WERI-Rb-1 (cell line): ENCODE data around the gene SYT9.

Experiments
- DNase-seq: peaks from one replicate; pipeline ENCODE4 v3.0.0-alpha.2; 2020
- H3K27ac ChIP-seq: fragments of 250-450 bp; sonication (Bioruptor Pico); 2 replicates; pipeline ENCODE4 v1.5.1; 2020; ENCODE audit warnings: mild to moderate bottlenecking, moderate library complexity
- H3K27me3 ChIP-seq: fragments of 250-450 bp; sonication (Bioruptor Pico); 2 replicates; pipeline ENCODE4 v1.5.1; 2021; ENCODE audit warnings: mild to moderate bottlenecking, low read depth, moderate library complexity; ENCODE audit not compliant: insufficient read depth, severe bottlenecking
- H3K36me3 ChIP-seq: fragments of 250-450 bp; sonication (Bioruptor Pico); 2 replicates; pipeline ENCODE4 v1.5.1; 2020; ENCODE audit warnings: mild to moderate bottlenecking, moderate library complexity
- H3K4me3 ChIP-seq: 2 replicates; pipeline ENCODE4 v1.5.1; 2011; ENCODE audit warnings: low read depth, mild to moderate bottlenecking, control low read depth, low read length
- H3K9me3 ChIP-seq: fragments of 250-450 bp; sonication (Bioruptor Pico); 2 replicates; pipeline ENCODE4 v1.5.1; 2021; ENCODE audit warnings: mild to moderate bottlenecking, moderate library complexity; ENCODE audit not compliant: severe bottlenecking
- TF ChIP-seq, protein P1 (sequence below): IDR thresholded peaks from 2 replicates; pipeline ENCODE4 v1.5.1; 2011; ENCODE audit warnings: low read depth, mild to moderate bottlenecking, control low read depth, inconsistent platforms, low read length

SYT9 gene

DNA sequence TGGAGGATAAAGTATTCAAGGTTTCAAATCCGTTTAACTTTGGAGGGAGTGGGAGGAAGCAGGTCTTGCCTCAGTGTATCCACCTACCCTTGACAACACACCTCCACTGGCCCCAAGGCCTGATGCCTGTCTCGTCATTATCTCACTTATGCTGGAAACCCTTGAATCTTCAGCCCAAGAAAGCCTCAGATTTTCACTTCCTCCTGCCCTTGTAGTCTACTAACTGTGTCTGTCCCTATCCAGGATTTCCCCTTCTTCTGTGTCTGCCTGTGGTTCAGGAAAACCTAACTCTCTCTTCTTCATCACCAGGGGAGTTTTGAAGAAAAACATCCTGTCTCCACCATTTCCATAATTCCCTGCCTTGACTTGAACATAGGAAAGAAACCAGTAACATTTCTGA, 56.1 kb downstream of the SYT9 start:
- H3K27ac ChIP-seq: no peak overlapping the region
- no peak overlapping the region for H3K4me3 ChIP-seq
- TF ChIP-seq, protein P1, sequence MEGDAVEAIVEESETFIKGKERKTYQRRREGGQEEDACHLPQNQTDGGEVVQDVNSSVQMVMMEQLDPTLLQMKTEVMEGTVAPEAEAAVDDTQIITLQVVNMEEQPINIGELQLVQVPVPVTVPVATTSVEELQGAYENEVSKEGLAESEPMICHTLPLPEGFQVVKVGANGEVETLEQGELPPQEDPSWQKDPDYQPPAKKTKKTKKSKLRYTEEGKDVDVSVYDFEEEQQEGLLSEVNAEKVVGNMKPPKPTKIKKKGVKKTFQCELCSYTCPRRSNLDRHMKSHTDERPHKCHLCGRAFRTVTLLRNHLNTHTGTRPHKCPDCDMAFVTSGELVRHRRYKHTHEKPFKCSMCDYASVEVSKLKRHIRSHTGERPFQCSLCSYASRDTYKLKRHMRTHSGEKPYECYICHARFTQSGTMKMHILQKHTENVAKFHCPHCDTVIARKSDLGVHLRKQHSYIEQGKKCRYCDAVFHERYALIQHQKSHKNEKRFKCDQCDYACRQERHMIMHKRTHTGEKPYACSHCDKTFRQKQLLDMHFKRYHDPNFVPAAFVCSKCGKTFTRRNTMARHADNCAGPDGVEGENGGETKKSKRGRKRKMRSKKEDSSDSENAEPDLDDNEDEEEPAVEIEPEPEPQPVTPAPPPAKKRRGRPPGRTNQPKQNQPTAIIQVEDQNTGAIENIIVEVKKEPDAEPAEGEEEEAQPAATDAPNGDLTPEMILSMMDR: no peak
- H3K36me3 ChIP-seq: no peaks in the 10 kb centered on the region
- DNase-seq: no peak
- no peaks in the 10 kb centered on the region for H3K9me3 ChIP-seq
- H3K27me3 ChIP-seq: peaks cover 55% of the 10 kb centered on the region

DNA sequence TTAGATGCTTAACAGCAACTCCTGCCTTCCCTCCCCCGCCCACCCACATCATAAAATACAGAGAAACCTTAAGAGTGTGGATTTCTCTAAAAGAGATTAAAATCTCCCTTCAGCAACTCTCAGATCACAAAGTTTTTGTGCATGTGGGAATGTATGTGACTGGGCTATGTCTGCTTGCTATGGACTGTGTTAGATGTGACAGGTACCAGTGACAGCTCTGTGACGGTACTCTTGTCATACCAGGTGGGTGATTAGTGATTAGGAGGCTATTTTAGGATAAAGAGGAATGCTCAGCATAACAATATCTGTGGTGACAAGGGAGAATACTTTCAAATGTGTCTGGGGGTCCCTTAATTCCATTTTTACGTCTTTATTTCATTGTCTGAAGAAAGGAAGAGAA, 60.2 kb downstream of the SYT9 start:
- peaks cover 40% of the 10 kb centered on the region for H3K27me3 ChIP-seq
- no peak overlapping the region for H3K4me3 ChIP-seq
- no peaks in the 10 kb centered on the region for H3K9me3 ChIP-seq
- no peak overlapping the region for H3K27ac ChIP-seq
- no peak for DNase-seq
- TF ChIP-seq, protein P1: no peak
- H3K36me3 ChIP-seq: no peaks in the 10 kb centered on the region

DNA sequence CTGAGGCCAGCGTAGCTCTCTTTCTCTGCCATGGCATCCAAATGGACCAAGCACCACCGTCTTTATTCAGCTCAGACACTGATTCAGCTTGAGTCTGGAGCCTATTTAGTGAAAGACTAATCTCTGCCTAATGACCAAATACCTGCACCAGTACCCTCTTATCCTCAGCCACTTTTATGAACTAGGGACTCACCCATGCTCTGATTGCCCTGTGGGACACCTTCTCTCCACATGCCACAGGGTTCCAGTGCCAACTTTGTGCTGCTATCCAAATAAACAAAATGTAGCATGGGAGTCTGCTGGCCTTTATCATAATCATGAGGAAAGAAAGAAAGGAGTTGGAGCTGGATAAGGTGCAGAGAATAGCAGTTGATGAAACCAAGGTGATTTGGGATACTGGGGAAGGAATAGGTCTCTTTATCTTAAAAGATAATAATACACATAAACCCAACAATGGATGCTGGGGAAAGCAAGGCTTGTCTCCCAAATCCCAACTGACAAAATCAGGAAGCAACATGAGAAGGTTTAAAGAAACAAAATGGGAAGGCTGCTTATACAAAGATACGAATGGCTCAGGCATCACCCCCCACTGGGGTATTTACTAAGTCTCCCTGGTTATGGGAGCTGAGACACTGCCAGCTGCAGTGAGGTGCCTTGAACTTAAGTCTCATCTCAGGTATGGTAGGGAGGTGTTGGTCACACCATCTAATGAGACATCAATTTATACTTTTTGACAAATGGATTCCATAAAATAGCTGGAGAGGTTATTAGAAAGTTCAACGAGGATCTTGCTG, 63.3 kb downstream of the SYT9 start:
- Histone ChIP-seq H3K27ac (no peak overlapping the region), H3K9me3 (no peaks in the 10 kb centered on the region), H3K36me3 (no peaks in the 10 kb centered on the region), H3K4me3 (no peak overlapping the region), H3K27me3 (peaks cover 30% of the 10 kb centered on the region)
- TF ChIP-seq, protein P1: no peak
- DNase-seq: no peak

DNA sequence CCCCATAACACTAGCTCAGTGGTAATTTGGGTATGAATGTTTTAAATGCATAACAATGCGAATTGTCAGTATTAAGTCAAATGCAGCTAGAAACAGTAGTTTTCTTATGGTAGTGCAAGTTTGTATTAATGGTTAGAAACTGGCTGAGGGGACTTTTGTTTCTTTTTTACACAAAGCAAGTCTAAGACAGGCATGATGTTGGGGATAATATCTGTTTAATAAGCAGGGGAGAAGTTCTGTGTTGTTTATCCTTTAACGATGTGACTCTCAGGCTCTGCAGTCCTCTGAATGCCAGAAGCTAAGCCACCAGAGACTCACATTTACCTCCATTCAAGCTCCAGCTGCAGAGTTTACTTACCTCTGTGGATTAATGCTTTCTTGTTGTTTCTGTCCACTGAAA, 67.8 kb downstream of the SYT9 start:
- Histone ChIP-seq H3K27me3 (peaks cover 13% of the 10 kb centered on the region), H3K4me3 (no peak overlapping the region), H3K27ac (no peak overlapping the region), H3K36me3 (no peaks in the 10 kb centered on the region), H3K9me3 (no peaks in the 10 kb centered on the region)
- no peak for DNase-seq
- TF ChIP-seq, protein P1: no peak

DNA sequence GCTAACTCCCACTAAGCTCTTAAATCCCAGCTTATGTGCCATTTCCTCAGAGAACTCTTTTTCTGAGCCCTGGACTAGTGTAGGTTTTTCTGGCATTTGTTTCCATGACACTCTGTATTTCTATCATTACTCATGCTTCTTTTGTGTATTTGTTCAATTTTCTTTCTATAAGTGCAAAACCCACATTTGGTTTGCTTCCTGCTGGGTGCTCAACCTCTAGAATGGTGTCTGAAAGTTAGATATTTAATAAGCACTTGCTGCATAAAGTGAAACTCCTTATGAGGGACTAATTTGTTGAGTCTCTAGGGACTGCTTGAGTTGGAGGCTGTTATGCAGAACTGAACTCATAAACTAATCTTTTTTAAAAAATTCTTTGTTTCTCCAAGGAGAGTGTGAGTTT, 68.6 kb downstream of the SYT9 start:
- Histone ChIP-seq H3K27me3 (peaks cover 5% of the 10 kb centered on the region), H3K36me3 (no peaks in the 10 kb centered on the region), H3K4me3 (no peak overlapping the region), H3K27ac (no peak overlapping the region), H3K9me3 (no peaks in the 10 kb centered on the region)
- no peak for DNase-seq
- TF ChIP-seq, protein P1: no peak
